Tibial nerve (tissue), 3 donors: ENCODE data around the gene NRL.

ENCODE experiments used
- CTCF ChIP-seq, 5 experiments: fragments of 200-600 bp in 3 of 5; fragments of 450-650 bp in 2 of 5; sonication (generic) in 3 of 5; IDR thresholded peaks; one replicate each; pipeline ENCODE4 v1.5.1; 2016 to 2019; ENCODE audit warnings: antibody characterized with exemption in 5 of 5, mild to moderate bottlenecking in 3 of 5, moderate library complexity in 2 of 5
- POLR2A ChIP-seq, 2 donors: fragments of 450-650 bp; IDR thresholded peaks; one replicate each; pipeline ENCODE4 v1.6.1; 2017; ENCODE audit warnings: antibody characterized with exemption in 2 of 2, mild to moderate bottlenecking in 2 of 2, moderate library complexity in 2 of 2

DNA sequence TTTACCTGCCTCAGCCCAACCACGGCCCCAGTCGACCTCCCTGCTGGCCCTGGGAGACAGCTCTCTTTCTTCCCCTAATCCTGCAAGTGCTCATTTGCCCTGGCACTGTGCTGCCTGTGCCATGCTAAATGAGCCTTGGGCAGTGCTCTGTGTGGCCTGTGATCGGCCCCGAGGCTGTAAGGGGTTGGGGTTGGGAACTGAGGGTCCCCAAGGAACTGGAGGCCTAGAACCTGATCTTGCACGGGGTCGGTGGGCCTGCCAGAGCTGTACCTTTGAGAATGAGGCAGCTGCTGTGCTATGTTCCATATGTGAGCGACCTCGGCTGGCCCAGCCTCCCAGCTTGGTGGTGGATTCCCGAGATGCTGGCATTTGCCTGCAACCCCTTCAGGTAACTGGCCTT, 35.3 kb upstream of the NRL start:
- no peak for TF ChIP-seq CTCF (IDR thresholded peaks at IDR 0.05)
- no peak for TF ChIP-seq POLR2A (IDR thresholded peaks at IDR 0.05)
